HCT116 (cell line): ENCODE measurements around the gene MYOG. TPM values are rescaled to one million over a fixed set of nuclear protein-coding genes. Genes with fewer than 3 reads are reported as not detected.

ENCODE experiments used
- ATAC-seq: fragments of 200-7000 bp; cut with Tn5 transposase; 2 replicates; pipeline ENCODE4 v1.9.1; 2020; ENCODE audit warnings: mild to moderate bottlenecking, moderate library complexity
- BruUV-seq: library from RNA; stranded (reverse); fragments of 400-500 nt; replicated peaks from 2 replicates; lab custom pipeline; 2021; lab: Mats Ljungman, UMichigan
- CTCF ChIA-PET: fragments of 300-600 bp; sonication (Branson Sonifier 250); formaldehyde crosslinking; loops from one replicate; lab custom pipeline; 2021; ENCODE audit warnings: antibody characterized with exemption; lab: Charles Lee
- POLR2A ChIA-PET: fragments of 300-600, 350-600 bp; sonication (Branson Sonifier 250); formaldehyde crosslinking; loops from one replicate; lab custom pipeline; 2021; ENCODE audit warnings: antibody characterized with exemption; lab: Charles Lee
- RAD21 ChIA-PET, 2 experiments: fragments of 300-600 bp; sonication (Branson Sonifier 250); formaldehyde crosslinking; loops; one replicate each; lab custom pipeline; 2023; ENCODE audit warnings: low total read pairs in 2 of 2; ENCODE audit not compliant: uncharacterized antibody in 2 of 2, unreplicated experiment in 2 of 2, low non-redundant PET in 1 of 2; lab: Charles Lee
- DNase-seq: peaks from one replicate; pipeline ENCODE4 v3.0.0-alpha.2; 2010; ENCODE audit warnings: low read depth, low spot score
- H2AFZ ChIP-seq: fragments of 200-600 bp; shearing (Covaris generic), sonication (generic); 2 replicates; pipeline ENCODE4 v1.6.1; 2017; ENCODE audit warnings: low read depth, mixed run types, mixed read lengths, antibody characterized with exemption, low read length; ENCODE audit not compliant: poor library complexity, severe bottlenecking
- H3K27ac ChIP-seq: 2 replicates; pipeline ENCODE4 v1.5.1; 2012; ENCODE audit warnings: low read depth, low read length
- H3K27me3 ChIP-seq: fragments of 200-600 bp; sonication (generic); 2 replicates; pipeline ENCODE4 v1.6.1; 2016; ENCODE audit warnings: mixed run types, low read length, mixed read lengths; ENCODE audit not compliant: insufficient read depth
- H3K36me3 ChIP-seq, 2 experiments: fragments of 200-500 bp in 1 of 2; fragments of 200-600 bp in 1 of 2; sonication (Bioruptor generic) in 1 of 2; sonication (generic) in 1 of 2; 2 replicates each; pipeline versions ENCODE4 v1.5.1 to v1.6.1; 2014 to 2016; ENCODE audit warnings: low read length in 2 of 2, inconsistent platforms in 1 of 2, mixed read lengths in 1 of 2, mixed run types in 1 of 2; ENCODE audit not compliant: insufficient read depth in 2 of 2, control insufficient read depth in 1 of 2
- H3K4me1 ChIP-seq, 2 experiments: fragments of 200-600 bp in 1 of 2; sonication (generic) in 1 of 2; 2 replicates each; pipeline versions ENCODE4 v1.5.1 to v1.6.1; 2012 to 2017; ENCODE audit warnings: low read length in 2 of 2, inconsistent platforms in 1 of 2, mild to moderate bottlenecking in 1 of 2, mixed read lengths in 1 of 2, mixed run types in 1 of 2, moderate library complexity in 1 of 2; ENCODE audit not compliant: insufficient read depth in 2 of 2, control insufficient read depth in 1 of 2
- H3K4me2 ChIP-seq: fragments of 200-600 bp; sonication (generic); 2 replicates; pipeline ENCODE4 v1.6.1; 2017; ENCODE audit warnings: mixed run types, low read length, mixed read lengths
- H3K4me3 ChIP-seq, 2 experiments: fragments of 200-600 bp in 1 of 2; sonication (generic) in 1 of 2; replicated peaks in 1 of 2; 2 replicates each; pipeline ENCODE4 v1.5.1; 2011 to 2016; ENCODE audit warnings: low read length in 2 of 2, control low read depth in 1 of 2, low read depth in 1 of 2, mild to moderate bottlenecking in 1 of 2, mixed read lengths in 1 of 2, mixed run types in 1 of 2
- H3K79me2 ChIP-seq: fragments of 200-600 bp; sonication (generic); 2 replicates; pipeline ENCODE4 v1.6.1; 2017; ENCODE audit warnings: mild to moderate bottlenecking, mixed run types, low read length, moderate library complexity, mixed read lengths; ENCODE audit not compliant: insufficient read depth
- H3K9ac ChIP-seq: fragments of 200-600 bp; sonication (generic); 2 replicates; pipeline ENCODE4 v1.6.1; 2016; ENCODE audit warnings: low read length, mixed read lengths
- H3K9me2 ChIP-seq: fragments of 200-600 bp; sonication (generic), shearing (Covaris generic); 2 replicates; pipeline ENCODE4 v1.6.1; 2017; ENCODE audit warnings: mixed run types, mild to moderate bottlenecking, moderate library complexity; ENCODE audit not compliant: insufficient read depth
- H3K9me3 ChIP-seq, 2 experiments: fragments of 200-500 bp in 1 of 2; fragments of 200-600 bp in 1 of 2; sonication (Bioruptor generic) in 1 of 2; sonication (generic) in 1 of 2; 2 replicates each; pipeline ENCODE4 v1.6.1; 2014 to 2017; ENCODE audit warnings: low read length in 2 of 2, mixed read lengths in 2 of 2, inconsistent platforms in 1 of 2, low read depth in 1 of 2, mild to moderate bottlenecking in 1 of 2, mixed run types in 1 of 2, moderate library complexity in 1 of 2; ENCODE audit not compliant: control insufficient read depth in 1 of 2, insufficient read depth in 1 of 2
- H4K20me1 ChIP-seq: fragments of 200-600 bp; sonication (generic), shearing (Covaris generic); 2 replicates; pipeline ENCODE4 v1.6.1; 2017; ENCODE audit warnings: mixed run types, mild to moderate bottlenecking, moderate library complexity; ENCODE audit not compliant: insufficient read depth
- CBX3 ChIP-seq: IDR thresholded peaks from 2 replicates; pipeline ENCODE4 v1.6.1; 2012; ENCODE audit warnings: low read depth
- CTCF ChIP-seq, 3 experiments: fragments of 200-600 bp in 1 of 3; sonication (generic) in 1 of 3; IDR thresholded peaks in 2 of 3; conservative IDR thresholded peaks in 1 of 3; 2 replicates each; pipeline ENCODE4 v1.5.1; 2012 to 2017; ENCODE audit warnings: low read depth in 2 of 3, low read length in 2 of 3, antibody characterized with exemption in 1 of 3, borderline replicate concordance in 1 of 3, control low read depth in 1 of 3, mild to moderate bottlenecking in 1 of 3, mixed read lengths in 1 of 3, mixed run types in 1 of 3, moderate library complexity in 1 of 3; ENCODE audit not compliant: insufficient read depth in 1 of 3
- YY1 ChIP-seq: IDR thresholded peaks from 2 replicates; pipeline ENCODE4 v1.6.1; 2011; ENCODE audit warnings: low read length, low read depth, moderate library complexity, mild to moderate bottlenecking; ENCODE audit not compliant: insufficient replicate concordance; ENCODE audit errors: extremely low read depth
- intact Hi-C: fragments of 100-400 bp; cut with micrococcal nuclease; formaldehyde crosslinking; loops from 2 replicates; pipeline ENCODE4 v1.10.0; 2022
- total RNA-seq: library from RNA; stranded (reverse); gene quantifications from one replicate; pipeline ENCODE4 v1.2.1, GENCODE V29; 2021; ENCODE audit not compliant: unreplicated experiment
- TF ChIP-seq, protein P1 (sequence below): IDR thresholded peaks from 2 replicates; pipeline ENCODE4 v1.6.1; 2011; ENCODE audit warnings: mild to moderate bottlenecking, low read length, moderate library complexity; ENCODE audit not compliant: insufficient replicate concordance; ENCODE audit errors: extremely low read depth

The MYOG gene
- total RNA-seq, 1 experiment from 2014 or later: not detected

GRCh38 chr1:203089001-203089650 is 3.3 kb upstream of the MYOG start:
- Histone ChIP-seq H3K9me2 (no peaks in the 10 kb centered on the region), H3K9ac (no peak overlapping the region), H3K4me3 (no peak overlapping the region), H3K36me3 (no peaks in the 10 kb centered on the region), H2AFZ (no peak overlapping the region), H4K20me1 (no peaks in the 10 kb centered on the region), H3K79me2 (no peaks in the 10 kb centered on the region)
- CTCF ChIA-PET: no interaction called here
- BruUV-seq: no TSS peak
- ATAC-seq: no peak
- intact Hi-C loops: no loop called here
- TF ChIP-seq CTCF (IDR thresholded peaks at IDR 0.05 in 2 of 3, conservative IDR thresholded peaks at IDR 0.05 in 1 of 3; ENCODE audit: borderline replicate concordance in 1 of 3, insufficient read depth in 1 of 3, low read depth in 2 of 3, low read length in 2 of 3): no peak
- TF ChIP-seq, protein P1, sequence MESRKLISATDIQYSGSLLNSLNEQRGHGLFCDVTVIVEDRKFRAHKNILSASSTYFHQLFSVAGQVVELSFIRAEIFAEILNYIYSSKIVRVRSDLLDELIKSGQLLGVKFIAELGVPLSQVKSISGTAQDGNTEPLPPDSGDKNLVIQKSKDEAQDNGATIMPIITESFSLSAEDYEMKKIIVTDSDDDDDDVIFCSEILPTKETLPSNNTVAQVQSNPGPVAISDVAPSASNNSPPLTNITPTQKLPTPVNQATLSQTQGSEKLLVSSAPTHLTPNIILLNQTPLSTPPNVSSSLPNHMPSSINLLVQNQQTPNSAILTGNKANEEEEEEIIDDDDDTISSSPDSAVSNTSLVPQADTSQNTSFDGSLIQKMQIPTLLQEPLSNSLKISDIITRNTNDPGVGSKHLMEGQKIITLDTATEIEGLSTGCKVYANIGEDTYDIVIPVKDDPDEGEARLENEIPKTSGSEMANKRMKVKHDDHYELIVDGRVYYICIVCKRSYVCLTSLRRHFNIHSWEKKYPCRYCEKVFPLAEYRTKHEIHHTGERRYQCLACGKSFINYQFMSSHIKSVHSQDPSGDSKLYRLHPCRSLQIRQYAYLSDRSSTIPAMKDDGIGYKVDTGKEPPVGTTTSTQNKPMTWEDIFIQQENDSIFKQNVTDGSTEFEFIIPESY: no peak
- TF ChIP-seq CBX3: no peak
- TF ChIP-seq YY1: no peak
- TF ChIP-seq, all 23 proteins: peak for 0
- ChIA-PET RAD21 (interaction anchor here in 1 of 2 experiments (0.7 kb wide), 1 partner anchor 191 kb away, joined by 3 read pairs; no protein-coding TSS in a partner anchor), POLR2A (no interaction called here)
- H3K4me2 ChIP-seq: no peak overlapping the region
- H3K27ac ChIP-seq: no peak overlapping the region
- peaks cover 0 to 6% of the 10 kb centered on the region in 2 experiments; a peak in 1 of 4 replicates for H3K4me1 ChIP-seq
- H3K9me3 ChIP-seq: peaks cover 0 to 2% of the 10 kb centered on the region in 2 experiments; a peak in 1 of 4 replicates
- no peaks in the 10 kb centered on the region for H3K27me3 ChIP-seq
- no peak for DNase-seq
